Measurements from ENCODE around the gene TRIM24.
"Not testable (repeated sequence)": the region's sequence is repeated elsewhere in the genome, so short reads cannot be mapped to it uniquely, and the experiment has no call there.

The TRIM24 gene

DNA sequence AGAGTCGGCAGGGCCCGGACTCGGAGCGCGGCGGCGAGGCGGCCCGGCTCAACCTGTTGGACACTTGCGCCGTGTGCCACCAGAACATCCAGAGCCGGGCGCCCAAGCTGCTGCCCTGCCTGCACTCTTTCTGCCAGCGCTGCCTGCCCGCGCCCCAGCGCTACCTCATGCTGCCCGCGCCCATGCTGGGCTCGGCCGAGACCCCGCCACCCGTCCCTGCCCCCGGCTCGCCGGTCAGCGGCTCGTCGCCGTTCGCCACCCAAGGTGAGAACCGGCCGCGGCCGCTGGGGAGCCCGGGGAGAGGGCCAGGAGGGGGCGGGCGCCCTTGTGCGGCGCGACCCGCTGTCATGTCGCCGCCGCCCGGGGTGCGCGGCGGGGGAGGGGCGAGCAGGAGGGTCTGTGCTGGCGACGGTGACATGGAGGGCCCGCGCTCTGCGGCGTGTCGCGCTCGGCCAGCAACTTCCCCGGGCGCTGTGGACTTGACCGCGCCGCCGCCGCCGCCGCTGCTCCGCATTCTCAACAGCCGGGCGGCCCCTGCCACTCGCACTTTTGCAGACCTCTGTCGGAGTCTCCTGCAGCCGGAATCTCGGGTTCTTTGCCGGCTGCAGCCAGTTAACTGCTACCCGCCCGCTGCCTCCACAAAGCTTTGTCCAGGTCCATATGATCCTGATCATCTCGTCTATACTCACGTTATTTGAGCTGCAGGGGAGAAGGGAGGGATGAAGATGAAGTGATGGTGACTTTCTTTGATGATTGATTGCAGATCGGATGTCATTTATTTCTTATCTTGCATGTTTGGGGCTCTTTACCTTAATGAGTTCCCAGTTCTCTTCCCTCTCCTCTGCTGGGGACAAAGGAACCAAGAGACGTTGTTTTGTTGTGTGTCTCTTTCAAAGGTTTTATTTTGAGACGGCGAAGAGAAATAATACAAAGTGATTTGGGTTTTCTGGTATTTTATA, 869 bp downstream of the TRIM24 start:
- FAIRE-seq: no peak

DNA sequence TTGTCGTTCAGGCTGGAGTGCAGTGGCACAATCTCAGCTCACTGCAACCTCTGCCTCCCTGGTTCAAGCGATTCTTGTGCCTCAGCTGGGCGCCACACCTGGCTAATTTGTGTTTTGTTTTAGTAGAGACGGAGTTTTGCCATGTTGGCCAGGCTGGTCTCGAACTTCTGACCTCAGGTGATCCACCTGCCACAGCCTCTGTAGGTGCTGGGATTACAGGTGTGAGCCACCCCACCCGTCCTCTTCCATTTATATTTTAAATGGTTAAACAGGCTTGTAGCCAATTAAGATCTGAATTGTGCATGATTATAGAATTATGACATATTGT, 3.2 kb downstream of the TRIM24 start:
- FAIRE-seq: not testable (repeated sequence)

DNA sequence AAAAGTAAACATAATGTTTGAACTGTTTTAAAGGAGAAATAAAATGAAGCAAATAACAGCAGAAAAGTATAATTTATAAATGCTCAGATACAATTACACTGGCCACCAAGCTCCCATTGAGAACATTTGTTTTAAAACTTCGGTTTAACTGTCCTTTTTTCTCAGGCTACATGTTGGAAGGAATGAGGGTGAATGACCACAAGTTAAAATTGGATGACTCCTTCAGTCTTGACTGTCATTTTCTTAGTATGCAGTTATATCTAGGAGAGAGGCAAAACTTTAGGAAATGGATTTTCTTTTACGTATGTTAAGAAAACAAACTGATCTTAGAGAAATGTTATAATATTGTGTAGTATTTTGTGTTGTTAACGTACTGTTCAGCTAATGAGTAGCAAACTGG, 5.0 kb downstream of the TRIM24 start:
- FAIRE-seq: no peak

DNA sequence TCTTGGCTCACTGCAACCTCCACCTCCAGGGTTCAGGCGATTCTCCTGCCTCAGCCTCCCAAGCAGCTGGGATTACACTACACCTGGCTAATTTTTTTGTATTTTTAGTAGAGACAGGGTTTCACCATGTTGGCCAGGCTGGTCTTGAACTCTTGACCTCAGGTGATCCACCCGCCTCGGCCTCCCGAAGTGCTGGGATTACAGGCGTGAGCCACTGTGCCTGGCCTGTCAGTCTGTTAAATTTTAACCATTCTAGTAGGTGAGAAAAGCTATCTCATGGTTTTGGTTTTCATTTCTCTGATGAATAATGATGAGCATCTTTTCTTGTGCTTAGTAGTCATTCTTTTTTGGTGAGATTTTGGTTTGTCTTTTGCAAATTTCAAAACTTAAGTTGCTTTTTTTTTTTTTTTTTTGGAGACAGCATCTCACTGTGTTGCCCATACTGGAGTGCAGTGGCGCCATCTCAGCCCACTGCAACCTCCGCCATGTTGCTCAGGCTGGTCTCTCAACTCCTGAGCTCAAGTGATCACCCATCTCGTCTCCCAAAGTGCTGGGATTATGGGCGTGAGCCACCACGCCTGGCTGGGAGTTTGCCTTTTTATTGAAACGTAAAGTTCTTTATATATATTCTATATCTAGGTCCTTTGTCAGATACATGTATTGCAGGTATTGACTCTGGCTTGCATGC, 6.2 kb downstream of the TRIM24 start:
- FAIRE-seq: not testable (repeated sequence)

DNA sequence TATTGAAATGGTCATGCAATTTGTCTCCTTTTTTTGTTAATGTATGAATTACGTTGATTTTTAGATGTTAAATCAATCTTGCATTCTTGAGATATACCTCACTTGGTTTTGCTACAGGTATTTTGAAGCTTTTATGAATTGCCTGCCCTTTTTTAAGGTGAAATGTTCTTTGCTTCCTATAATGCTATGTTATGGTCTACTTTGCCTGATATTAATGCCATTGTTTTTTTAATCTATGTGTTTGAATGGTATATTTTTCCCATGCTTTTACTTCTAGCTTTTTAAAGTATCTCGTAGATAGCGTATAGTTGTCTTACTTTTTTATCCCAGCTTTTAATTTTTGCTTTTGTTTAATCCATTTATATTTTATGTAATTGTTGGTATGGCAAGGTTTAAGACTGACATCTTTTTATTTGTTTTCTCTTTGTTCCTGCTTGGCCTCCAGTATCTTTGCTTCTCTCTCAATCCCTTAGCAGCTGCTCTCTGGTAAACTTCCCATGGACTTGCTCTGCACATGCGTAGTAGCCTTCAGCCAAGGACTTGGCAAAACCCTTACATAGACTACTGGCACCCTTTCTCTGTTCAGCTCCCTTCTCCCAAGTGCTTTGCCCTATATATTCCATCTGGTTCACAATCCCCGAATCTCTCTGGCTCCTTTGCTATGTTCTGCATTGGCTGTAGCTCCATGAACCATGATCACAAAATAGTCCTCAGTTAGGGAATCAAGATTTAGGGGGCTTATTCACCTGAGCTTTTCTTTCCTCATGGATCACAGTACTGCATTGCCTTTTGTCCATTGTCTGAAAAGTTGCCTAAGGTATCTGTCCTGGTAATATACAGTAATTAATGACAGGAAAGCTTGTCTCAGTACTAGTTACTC, 8.4 kb downstream of the TRIM24 start:
- no peak for FAIRE-seq

DNA sequence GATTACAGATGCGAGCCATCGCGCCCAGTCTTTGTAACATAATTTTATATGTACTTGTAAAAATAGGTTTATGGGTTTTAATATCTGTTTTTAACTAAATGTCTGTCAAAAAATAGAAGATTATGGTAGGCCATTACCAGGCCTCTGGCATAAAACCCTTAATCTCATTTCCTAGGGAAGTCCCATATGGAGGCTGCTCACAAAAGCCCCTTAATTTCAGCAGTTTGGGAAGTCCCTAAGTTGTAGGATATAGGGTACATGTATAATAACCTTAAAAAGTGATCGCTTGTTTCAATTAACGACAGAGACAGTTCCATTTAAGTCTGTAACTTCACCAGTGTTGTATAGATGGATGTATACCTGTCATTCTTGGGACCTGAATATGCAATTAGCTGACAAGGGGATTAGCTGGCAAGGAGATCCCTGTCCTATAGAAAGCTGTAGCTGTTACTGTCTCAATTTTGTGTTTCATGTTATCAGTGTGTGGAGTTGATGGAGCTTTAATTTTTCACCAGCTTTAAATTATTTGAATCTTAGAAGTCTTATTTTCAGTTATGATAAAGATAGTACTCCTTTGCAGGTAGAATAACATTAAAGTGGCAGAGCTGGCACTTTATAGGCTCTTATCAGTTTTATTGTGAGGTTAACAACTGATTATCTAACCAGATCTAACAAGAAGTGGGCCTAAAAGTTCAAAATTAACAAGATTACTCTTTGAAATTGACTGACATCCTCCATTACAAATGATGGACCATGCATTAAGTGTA, 10.5 kb downstream of the TRIM24 start:
- no peak for FAIRE-seq

DNA sequence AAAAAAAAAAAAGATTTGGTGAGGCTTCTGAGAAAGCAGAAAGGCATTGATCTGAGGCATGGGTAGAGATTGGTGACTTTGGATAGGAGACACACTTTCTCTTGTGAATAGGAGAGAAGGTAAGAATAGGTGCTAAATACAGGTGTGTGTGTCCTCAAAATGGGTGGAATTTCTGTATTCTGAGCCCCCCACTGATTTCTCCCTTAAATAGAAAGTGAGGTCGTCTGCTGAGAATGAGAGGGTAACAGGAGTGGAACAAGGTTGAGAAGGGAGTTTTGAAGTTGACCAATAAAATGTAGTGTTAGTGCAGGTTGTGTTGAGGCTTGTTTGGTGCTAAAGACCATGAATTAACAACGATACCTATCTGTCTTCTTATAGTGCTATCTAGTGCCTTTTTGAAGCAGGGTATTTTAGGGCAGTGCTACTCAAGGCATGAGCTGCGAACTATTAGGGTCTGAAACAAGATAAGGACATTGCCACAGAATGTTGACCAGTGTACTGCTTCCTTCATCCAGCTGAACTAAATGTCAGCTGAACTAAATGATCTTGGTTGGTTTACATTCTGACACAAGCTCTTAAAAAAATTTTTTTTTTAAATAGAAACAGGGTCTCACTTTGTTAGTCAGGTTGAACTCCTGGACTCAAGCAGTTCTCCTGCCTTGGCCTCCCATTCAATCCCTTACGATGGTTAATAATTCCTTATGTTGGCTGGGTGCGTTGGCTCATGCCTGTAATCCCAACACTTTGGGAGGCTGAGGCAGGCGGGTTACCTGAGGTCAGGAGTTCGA, 12.4 kb downstream of the TRIM24 start:
- no peak for FAIRE-seq

DNA sequence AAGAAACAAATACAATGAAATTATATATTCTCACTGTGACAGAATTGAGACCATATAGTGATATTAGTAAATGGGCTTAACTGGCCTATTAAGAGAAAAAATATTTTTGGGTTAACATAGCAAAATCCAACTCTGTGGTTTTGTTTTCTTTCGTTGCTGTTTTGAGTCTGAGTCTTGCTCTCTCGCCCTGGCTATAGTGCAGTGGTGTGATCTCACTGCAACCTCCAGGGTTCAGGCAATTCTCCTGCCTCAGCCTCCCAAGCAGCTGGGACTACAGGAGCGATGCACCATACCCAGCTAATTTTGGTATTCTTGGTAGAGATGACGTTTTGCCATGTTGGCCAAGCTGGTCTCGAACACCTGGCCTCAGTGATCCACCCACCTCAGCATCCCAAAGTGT, 15.3 kb downstream of the TRIM24 start:
- FAIRE-seq: no peak

DNA sequence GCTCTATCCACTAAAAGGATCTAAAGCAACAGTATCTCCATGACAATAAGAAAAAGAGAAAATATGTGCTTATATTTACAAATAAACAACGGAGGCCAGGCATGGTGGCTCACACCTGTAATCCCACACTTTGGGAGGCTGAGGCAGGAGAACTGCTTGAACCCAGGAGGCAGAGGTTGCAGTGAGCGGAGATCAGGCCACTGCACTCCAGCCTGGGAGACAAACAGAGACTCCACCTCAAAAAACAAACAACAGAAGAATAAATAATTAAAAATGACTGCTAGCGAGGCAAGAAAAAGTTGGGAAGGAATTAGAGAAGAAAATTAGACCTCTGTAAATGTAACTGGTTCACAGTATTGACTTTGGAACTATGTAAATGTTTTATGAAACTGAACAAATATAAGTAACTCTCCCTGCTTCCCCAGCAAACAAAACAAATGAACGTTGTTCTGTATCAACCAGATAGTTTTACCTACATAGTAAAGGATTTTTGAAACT, 17.1 kb downstream of the TRIM24 start:
- FAIRE-seq: no peak

DNA sequence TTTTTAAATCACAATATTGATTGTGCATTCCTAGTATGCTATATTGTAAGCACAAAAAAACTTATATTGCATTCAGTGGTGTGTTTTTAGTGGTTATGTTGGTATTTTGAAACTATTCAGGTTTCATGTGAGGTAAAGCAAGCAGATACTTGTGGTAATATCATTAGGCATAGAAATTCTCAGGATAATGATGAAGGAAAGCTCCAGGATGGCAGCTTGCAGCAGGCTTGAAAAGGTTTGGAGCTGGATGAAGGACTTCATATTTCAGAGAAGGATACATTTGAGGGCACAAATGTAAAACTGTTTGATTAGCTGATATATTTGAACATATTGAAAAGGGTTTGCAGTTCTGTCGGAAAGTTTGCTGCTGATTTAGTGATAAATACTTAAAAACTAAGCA, 17.5 kb downstream of the TRIM24 start:
- FAIRE-seq: no peak

DNA sequence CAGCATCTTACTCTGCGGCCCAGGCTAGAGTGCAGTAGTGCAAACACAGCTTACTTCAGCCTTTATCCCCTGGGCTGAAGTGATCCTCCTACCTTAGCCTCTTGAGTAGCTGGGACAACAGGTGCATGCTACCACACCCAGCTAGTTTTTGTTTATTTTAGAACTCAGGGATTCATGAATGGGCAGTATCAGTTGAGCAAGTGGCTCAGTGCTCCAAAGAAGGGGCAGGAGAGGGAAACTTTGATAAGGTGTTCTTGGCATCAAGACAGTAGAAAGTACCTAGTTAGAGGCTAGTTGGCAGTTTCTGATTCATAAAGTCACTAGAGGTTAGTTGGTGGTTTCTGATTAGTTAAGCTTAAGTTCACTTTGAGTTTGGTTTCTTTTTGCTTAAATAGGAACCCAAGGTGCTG, 18.4 kb downstream of the TRIM24 start:
- FAIRE-seq: no peak

DNA sequence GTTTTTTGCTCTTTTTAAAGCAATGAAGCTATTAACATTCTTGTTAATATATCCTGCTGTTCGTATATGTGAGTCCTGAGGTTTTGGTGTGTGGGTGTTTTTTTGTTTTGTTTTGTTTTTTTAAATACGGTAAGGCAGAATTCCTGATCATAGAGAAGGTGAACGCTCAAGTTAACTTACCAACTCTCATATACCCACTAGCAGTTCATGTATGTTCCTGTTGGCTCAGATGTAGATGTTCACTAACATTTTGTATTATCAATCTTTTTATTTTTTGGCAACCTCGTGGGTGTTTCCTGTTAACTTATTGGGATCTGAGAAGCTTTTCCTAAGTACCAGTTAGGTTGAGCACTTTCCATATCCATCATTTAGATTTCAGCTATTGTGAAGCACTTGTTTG, 20.5 kb downstream of the TRIM24 start:
- no peak for FAIRE-seq

DNA sequence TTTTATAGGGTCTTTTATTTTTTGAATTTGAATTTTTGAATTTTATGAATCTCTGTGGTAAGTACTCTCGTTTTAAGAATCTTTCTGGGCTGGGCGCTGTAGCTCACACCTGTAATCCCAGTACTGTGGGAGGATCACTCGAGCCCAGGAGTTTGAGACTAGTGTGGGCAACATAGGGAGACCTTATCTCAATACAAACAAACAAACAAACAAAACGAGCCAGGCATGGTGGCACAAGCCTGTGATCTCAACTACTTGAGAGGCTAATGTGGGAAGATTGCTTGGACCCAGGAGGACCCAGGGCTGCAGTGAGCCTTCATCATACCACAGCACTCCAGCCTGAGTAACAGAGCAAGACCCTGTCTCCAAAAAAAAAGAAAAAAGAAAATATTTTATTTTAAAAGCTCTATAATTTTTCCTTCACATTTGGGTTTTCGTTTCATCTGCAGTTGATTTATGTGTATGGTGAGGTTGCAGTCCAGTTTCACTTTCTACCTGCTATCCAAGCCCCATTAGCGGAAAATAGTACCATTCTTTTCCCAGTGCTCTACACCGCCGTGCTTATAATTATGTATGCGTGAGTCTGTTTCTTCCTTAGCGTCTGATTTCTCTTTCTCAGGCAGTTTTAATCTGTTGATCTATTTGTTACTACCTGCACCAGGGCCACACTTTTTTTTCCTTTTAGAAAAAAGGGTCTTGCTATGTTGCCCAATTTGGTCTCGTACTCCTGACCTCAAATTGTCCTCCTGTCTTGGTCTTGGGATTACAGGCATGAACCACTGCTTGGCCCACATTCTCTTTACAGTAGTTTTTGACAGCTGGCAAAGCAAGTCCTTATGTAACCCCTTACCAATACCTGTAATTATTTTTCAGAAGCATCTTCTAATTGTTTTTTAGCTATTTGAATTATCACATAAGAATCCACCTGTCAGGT, 21.7 kb downstream of the TRIM24 start:
- no peak for FAIRE-seq

DNA sequence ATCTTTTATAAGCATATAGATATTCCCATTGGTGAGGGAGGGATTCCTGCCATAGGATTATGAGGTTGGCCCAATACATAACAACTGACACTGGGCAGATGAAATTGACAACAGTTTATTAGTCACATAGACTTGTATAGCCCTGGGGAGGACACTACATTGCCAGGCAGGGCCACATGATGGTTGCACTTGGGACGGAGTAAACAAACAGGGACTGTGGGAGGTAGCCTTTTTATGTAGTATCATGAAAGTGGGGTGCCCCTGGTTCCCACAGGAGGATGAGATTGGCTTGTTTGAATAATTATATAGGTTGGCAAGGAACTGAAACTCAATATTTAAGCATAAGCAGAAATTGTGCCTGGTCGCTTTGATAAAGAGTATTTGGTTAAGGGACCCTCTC, 23.5 kb downstream of the TRIM24 start:
- no peak for FAIRE-seq

DNA sequence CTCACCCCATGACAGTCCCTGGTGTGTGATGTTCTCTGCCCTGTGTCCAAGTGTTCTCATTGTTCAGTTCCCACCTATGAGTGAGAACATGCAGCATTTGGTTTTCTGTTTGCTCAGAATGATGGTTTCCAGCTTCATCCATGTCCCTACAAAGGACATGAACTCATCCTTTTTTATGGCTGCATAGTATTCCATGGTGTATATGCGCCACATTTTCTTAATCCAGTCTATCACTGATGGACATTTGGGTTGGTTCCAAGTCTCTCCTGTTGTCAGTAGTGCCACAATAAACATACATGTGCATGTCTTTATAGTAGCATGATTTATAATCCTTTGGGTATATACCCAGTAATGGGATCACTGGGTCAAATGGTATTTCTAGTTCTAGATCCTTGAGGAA, 25.4 kb downstream of the TRIM24 start:
- not testable (repeated sequence) for FAIRE-seq

DNA sequence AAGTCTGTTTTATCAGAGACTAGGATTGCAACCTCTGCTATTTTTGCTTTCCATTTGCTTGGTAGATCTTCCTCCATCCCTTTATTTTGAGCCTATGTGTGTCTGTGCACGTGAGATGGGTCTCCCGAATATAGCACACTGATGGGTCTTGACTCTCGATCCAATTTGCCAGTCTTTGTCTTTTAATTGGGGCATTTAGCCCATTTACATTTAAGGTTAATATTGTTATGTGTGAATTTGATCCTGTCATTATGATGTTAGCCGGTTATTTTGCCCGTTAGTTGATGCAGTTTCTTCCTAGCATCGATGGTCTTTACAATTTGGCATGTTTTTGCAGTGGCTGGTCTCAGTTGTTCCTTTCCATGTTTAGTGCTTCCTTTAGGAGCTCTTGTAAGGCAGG, 29.1 kb downstream of the TRIM24 start:
- FAIRE-seq: not testable (repeated sequence)

DNA sequence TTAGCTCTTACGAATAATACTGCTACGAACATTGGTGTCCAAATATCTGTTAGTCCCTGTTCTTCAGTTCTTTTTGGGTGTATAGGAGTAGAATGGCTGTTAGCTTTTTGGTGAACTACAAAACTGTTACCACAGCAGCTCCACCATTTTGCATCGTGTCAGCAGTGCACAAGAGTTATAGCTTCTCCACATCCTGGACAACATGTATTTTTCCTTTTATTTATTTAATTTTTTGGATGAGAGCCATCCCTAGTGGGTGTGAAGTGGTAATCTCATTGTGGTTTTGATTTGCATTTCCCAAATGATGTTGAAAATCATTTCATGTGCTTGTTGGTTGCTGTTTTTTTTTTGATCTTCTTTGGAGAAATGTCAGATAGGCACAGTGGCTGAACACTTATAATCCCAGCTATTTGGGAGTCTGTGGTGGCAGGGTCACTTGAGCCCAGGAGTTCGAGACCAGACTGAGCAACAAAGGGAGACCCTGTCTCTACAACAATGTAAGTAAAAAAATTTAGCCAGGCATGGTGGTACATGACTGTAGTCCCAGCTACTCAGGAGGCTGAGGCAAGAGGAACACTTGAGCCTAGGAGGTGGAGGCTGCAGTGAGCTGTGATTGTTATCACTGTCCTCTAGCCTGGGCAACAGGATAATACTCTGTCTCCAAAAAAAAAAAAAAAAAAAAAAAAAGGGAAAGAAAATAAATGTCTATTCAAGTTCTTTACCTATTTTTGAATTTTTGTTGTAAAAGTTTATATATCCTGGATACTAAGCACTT, 31.7 kb downstream of the TRIM24 start:
- no peak for FAIRE-seq

DNA sequence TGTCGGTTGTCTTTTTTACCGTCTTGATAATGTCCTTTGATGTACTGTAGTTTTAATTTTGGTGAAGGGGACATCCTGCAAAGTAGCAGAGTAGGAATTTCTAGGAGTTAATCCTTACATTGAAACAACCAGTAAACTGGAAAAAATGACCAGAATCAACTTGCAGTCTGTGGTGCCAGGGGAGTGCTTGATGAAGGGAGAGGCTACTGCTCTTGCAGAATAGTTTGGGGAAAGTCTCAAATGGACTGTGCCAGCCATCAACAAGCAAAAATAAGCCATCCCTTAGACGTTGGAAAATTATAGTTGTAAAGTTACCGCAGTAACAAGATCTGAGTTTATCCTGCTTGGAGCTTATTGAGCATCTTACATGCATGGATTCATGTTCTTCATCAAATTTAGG, 32.4 kb downstream of the TRIM24 start:
- FAIRE-seq: no peak

DNA sequence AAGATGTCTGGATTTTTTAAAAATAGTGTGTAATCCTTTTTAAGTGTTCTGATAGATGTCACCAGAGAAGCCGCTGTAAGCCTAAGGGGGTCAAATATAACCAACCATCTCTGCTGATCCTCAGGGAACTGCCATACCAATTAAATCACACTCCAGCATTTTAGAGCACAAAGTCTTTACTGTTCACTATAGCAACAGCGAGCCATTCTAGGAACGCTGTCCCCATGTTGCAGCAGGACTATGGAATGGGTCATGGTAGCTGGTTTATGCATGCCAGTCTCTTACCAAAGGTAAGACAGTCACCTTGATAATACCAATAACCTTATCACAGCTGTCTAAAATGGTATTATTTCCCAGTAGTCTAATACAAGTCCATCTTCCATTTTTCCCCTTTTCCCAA, 33.5 kb downstream of the TRIM24 start:
- FAIRE-seq: no peak

DNA sequence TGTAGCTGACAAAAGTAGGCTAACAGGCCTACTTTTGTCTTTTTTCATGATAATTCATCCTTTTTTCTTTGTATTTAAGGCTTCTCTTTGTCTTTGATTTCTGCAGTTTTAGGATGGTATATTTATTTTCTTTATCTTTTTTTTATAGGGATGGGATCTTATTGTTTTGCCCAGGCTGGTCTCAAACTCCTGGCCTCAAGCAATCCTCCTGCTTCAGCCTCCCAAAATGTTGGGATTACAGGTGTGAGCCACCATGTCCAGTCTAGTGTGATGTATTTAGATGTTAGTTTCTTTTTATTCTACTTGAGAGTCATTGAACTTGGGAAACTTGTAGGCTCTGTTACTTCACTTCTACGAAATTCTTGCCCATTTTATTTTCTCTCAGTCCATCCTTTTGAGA, 35.4 kb downstream of the TRIM24 start:
- no peak for FAIRE-seq

Data from A204.1 (cell line).